ENCODE results near the gene PPP1R27. TPM values are rescaled to one million over a fixed set of nuclear protein-coding genes. Genes with fewer than 3 reads are reported as not detected.
"Not testable (repeated sequence)": the region's sequence is repeated elsewhere in the genome, so short reads cannot be mapped to it uniquely, and the experiment has no call there.

Gene PPP1R27
- total and polyA plus RNA-seq, 2 donors (not counting 3 experiments of a cell fraction or from before 2014, with no cell fraction given): not detected

DNA sequence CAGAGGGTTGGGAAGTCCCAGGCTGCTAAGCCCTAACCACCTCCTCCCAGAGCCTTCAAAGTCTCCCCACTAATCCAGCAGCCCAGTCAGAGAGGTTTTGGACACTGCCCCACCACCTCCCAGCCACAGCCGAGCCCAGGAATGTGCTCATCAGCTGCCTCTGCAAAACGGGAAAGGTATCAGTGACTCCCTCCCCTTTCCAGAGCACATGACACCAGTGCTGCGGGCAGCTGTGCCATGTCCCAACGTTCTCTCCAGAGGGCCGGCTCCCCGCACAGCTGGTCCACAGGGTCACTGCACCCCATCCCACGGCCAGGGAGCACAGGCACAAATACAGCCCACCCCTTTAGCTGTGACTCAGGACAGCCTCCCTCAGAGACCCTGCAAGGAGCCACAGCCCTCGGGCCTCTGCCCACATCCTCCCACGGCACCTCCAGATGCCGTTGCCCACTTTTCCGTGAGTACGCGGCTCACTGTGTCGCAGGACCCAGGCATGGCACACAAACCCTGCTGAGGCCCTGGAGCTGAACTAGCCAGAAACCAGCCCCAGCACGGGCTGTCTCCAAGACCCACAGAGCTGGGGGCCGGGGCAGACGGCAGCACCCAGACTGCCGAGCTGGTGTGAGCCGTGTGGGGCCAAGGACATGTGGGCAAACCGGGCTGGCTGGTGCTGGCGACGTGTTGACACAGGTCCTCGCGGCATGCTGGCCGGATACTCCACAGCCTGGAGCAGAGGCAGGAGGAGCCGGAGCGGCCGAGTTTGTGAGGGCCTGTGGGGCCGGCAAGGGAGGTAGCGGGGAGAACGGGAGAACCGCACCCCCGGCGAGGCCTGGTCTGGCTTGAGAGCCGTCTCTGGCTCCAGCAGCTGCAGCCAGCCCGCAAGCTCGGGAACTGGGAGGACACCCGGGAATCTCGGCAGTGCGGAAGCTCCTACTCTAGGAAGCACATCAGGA lies 6.3 kb upstream of the PPP1R27 start:
- intact Hi-C loops (cut with micrococcal nuclease): no loop called here
- no peak for TF ChIP-seq POLR2A (IDR thresholded peaks at IDR 0.05; ENCODE audit: low read depth, low read length)
- no peak for TF ChIP-seq GATA2 (IDR thresholded peaks at IDR 0.05; ENCODE audit: insufficient read depth, insufficient read length, low read depth, low read length)
- no peak for TF ChIP-seq POLR2AphosphoS5 (IDR thresholded peaks at IDR 0.05; ENCODE audit: insufficient read depth, low read depth, low read length)
- TF ChIP-seq CTCF (IDR thresholded peaks at IDR 0.05; ENCODE audit: extremely low read depth in 1 of 2, insufficient read depth in 1 of 2, low read depth in 1 of 2, low read length in 2 of 2): no peak
- TF ChIP-seq MAX (IDR thresholded peaks at IDR 0.05; ENCODE audit: insufficient read depth, insufficient read length): no peak
- no peak for TF ChIP-seq FOS (IDR thresholded peaks at IDR 0.05; ENCODE audit: borderline replicate concordance, insufficient read depth, low read length)
- TF ChIP-seq EZH2 (IDR thresholded peaks at IDR 0.05; ENCODE audit: borderline replicate concordance, low read depth, low read length, severe bottlenecking): no peak
- TF ChIP-seq MYC (IDR thresholded peaks at IDR 0.05; ENCODE audit: low read depth, low read length): no peak
- no peak for TF ChIP-seq JUN (IDR thresholded peaks at IDR 0.05; ENCODE audit: borderline replicate concordance, insufficient read depth, insufficient read length, low read depth)
- H3K9me3 ChIP-seq (replicated peaks; ENCODE audit: control insufficient read depth, insufficient read depth, low read length): no peaks in the 10 kb centered on the region
- no TSS peak for BruUV-seq (replicated peaks)
- ChIA-PET POLR2A (no interaction called here), CTCF (no interaction called here)
- peaks cover 19 to 34% of the 10 kb centered on the region in 2 experiments for H3K36me3 ChIP-seq (ENCODE audit: control insufficient read depth in 2 of 2, extremely low read depth in 1 of 2, insufficient read depth in 2 of 2, low read length in 2 of 2)
- DNase-seq (ENCODE audit: low read depth, low spot score) (no peak), FAIRE-seq (no peak)
- no peak overlapping the region for H3K4me2 ChIP-seq (ENCODE audit: insufficient read depth, low read length)
- dilution Hi-C loops (cut with MboI; ENCODE audit: extremely low pct_ligation_motif_present, low sequenced_read_pairs): no loop called here
- no peaks in the 10 kb centered on the region for H3K79me2 ChIP-seq (ENCODE audit: control insufficient read depth, insufficient read depth, low read length)
- no peaks in the 10 kb centered on the region for H3K27me3 ChIP-seq (ENCODE audit: control insufficient read depth in 2 of 2, insufficient read depth in 2 of 2, low read length in 2 of 2)
- no peak overlapping the region for H3K27ac ChIP-seq (ENCODE audit: insufficient read depth, low read depth, low read length)
- no peaks in the 10 kb centered on the region for H4K20me1 ChIP-seq (replicated peaks; ENCODE audit: control insufficient read depth, extremely low read depth, insufficient read depth, low read length)
- H3K4me1 ChIP-seq (ENCODE audit: control insufficient read depth, extremely low read depth, insufficient read depth, low read length): no peaks in the 10 kb centered on the region
- H3K4me3 ChIP-seq (replicated peaks in 1 of 3; ENCODE audit: insufficient read depth in 1 of 3, low read depth in 1 of 3, low read length in 3 of 3): no peak overlapping the region
- H3K9me1 ChIP-seq (replicated peaks; ENCODE audit: control insufficient read depth, extremely low read depth, insufficient read depth, low read length): no peaks in the 10 kb centered on the region
- H3K9ac ChIP-seq (replicated peaks; ENCODE audit: extremely low read depth, insufficient read depth, low read length): no peak overlapping the region
- H2AFZ ChIP-seq (ENCODE audit: low read depth, low read length): no peak overlapping the region

- H3K9me1 ChIP-seq (replicated peaks; ENCODE audit: control insufficient read depth, extremely low read depth, insufficient read depth, low read length); H3K9me3 ChIP-seq (replicated peaks; ENCODE audit: control insufficient read depth, insufficient read depth, low read length); BruUV-seq (replicated peaks); H4K20me1 ChIP-seq (replicated peaks; ENCODE audit: control insufficient read depth, extremely low read depth, insufficient read depth, low read length); H2AFZ ChIP-seq (ENCODE audit: low read depth, low read length); H3K4me2 ChIP-seq (ENCODE audit: insufficient read depth, low read length); intact Hi-C loops (cut with micrococcal nuclease); dilution Hi-C loops (cut with MboI; ENCODE audit: extremely low pct_ligation_motif_present, low sequenced_read_pairs); H3K4me3 ChIP-seq (replicated peaks in 1 of 3; ENCODE audit: insufficient read depth in 1 of 3, low read depth in 1 of 3, low read length in 3 of 3); H3K4me1 ChIP-seq (ENCODE audit: control insufficient read depth, extremely low read depth, insufficient read depth, low read length); POLR2A ChIA-PET; H3K9ac ChIP-seq (replicated peaks; ENCODE audit: extremely low read depth, insufficient read depth, low read length); H3K79me2 ChIP-seq (ENCODE audit: control insufficient read depth, insufficient read depth, low read length); H3K27ac ChIP-seq (ENCODE audit: insufficient read depth, low read depth, low read length); DNase-seq (ENCODE audit: low read depth, low spot score); CTCF ChIA-PET; FAIRE-seq; H3K27me3 ChIP-seq (ENCODE audit: control insufficient read depth in 2 of 2, insufficient read depth in 2 of 2, low read length in 2 of 2): not testable (repeated sequence)
- H3K36me3 ChIP-seq (ENCODE audit: control insufficient read depth in 2 of 2, extremely low read depth in 1 of 2, insufficient read depth in 2 of 2, low read length in 2 of 2): peaks cover 13 to 24% of the 10 kb centered on the region in 2 experiments
Observed at GRCh38 chr17:81840059-81840458, 5.2 kb upstream of the PPP1R27 start.

All from endothelial cell of umbilical vein (primary cell).